Urothelium cell line (cell line): Measurements from ENCODE around the gene MAN1C1.

Source experiments
- DNase-seq: peaks from one replicate; pipeline ENCODE4 v3.0.0; 2011; ENCODE audit warnings: low spot score, mixed read lengths
- FAIRE-seq: peaks from 2 replicates; lab custom pipeline; 2011; peaks lifted over from hg19 to GRCh38; lab: Jason Lieb, UNC

The MAN1C1 gene

GRCh38 chr1:25748531-25749205, 132.1 kb downstream of the MAN1C1 start:
- FAIRE-seq: no peak
- no peak for DNase-seq

GRCh38 chr1:25750923-25751605, 134.5 kb downstream of the MAN1C1 start:
- no peak for DNase-seq
- FAIRE-seq: no peak

GRCh38 chr1:25754470-25755181, 138.0 kb downstream of the MAN1C1 start:
- no peak for FAIRE-seq
- no peak for DNase-seq

GRCh38 chr1:25755475-25756125, 139.0 kb downstream of the MAN1C1 start:
- DNase-seq: no peak
- FAIRE-seq: peak; percentile 5

- DNase-seq (no peak), FAIRE-seq (no peak)
Observed at GRCh38 chr1:25756215-25756614, 139.6 kb downstream of the MAN1C1 start.

- DNase-seq: no peak
- no peak for FAIRE-seq
Observed at GRCh38 chr1:25757151-25757845, 140.7 kb downstream of the MAN1C1 start.

- no peak for FAIRE-seq
- no peak for DNase-seq
Observed at GRCh38 chr1:25757846-25758185, 141.2 kb downstream of the MAN1C1 start.

- DNase-seq: no peak
Observed at GRCh38 chr1:25758466-25759070, 142.0 kb downstream of the MAN1C1 start.

GRCh38 chr1:25760122-25760719, 143.6 kb downstream of the MAN1C1 start:
- no peak for FAIRE-seq
- DNase-seq: no peak

More at GRCh38 chr1:25758466-25759070, 142.0 kb downstream of the MAN1C1 start:
- no peak for FAIRE-seq

- no peak for DNase-seq
- FAIRE-seq: no peak
Observed at GRCh38 chr1:25760871-25761270, 144.3 kb downstream of the MAN1C1 start.

GRCh38 chr1:25763493-25763892, 146.9 kb downstream of the MAN1C1 start:
- no peak for DNase-seq
- no peak for FAIRE-seq

GRCh38 chr1:25765136-25765922, 148.7 kb downstream of the MAN1C1 start:
- FAIRE-seq: no peak
- no peak for DNase-seq

GRCh38 chr1:25765923-25766589, 149.5 kb downstream of the MAN1C1 start:
- no peak for DNase-seq
- no peak for FAIRE-seq

- DNase-seq (no peak), FAIRE-seq (no peak)
Observed at GRCh38 chr1:25766721-25767436, 150.3 kb downstream of the MAN1C1 start.

- no peak for FAIRE-seq
Observed at GRCh38 chr1:25767437-25767770, 150.8 kb downstream of the MAN1C1 start.

GRCh38 chr1:25768999-25769398, 152.4 kb downstream of the MAN1C1 start:
- DNase-seq: no peak
- FAIRE-seq: no peak

More at GRCh38 chr1:25767437-25767770, 150.8 kb downstream of the MAN1C1 start:
- DNase-seq: no peak

- FAIRE-seq (no peak), DNase-seq (no peak)
Observed at GRCh38 chr1:25769625-25770383, 153.2 kb downstream of the MAN1C1 start.
